Uterus (tissue), 2 donors: Measurements from ENCODE around the gene SPSB2.
"Not testable (repeated sequence)": the region's sequence is repeated elsewhere in the genome, so short reads cannot be mapped to it uniquely, and the experiment has no call there.

Experiments used
- POLR2A ChIP-seq, 2 donors: fragments of 450-650 bp; IDR thresholded peaks; one replicate each; pipeline ENCODE4 v1.6.1; 2016; ENCODE audit warnings: antibody characterized with exemption in 2 of 2, mild to moderate bottlenecking in 1 of 2, moderate library complexity in 1 of 2
- TF ChIP-seq, protein P1 (sequence below), 4 experiments: fragments of 200-600 bp in 2 of 4; fragments of 450-650 bp in 2 of 4; sonication (generic) in 2 of 4; IDR thresholded peaks; one replicate each; pipeline ENCODE4 v1.5.1; 2016 to 2019; ENCODE audit warnings: antibody characterized with exemption in 4 of 4, mild to moderate bottlenecking in 2 of 4, moderate library complexity in 1 of 4

GRCh38 chr12:6874015-6874368 is 889 bp upstream of the SPSB2 start:
- TF ChIP-seq, protein P1, sequence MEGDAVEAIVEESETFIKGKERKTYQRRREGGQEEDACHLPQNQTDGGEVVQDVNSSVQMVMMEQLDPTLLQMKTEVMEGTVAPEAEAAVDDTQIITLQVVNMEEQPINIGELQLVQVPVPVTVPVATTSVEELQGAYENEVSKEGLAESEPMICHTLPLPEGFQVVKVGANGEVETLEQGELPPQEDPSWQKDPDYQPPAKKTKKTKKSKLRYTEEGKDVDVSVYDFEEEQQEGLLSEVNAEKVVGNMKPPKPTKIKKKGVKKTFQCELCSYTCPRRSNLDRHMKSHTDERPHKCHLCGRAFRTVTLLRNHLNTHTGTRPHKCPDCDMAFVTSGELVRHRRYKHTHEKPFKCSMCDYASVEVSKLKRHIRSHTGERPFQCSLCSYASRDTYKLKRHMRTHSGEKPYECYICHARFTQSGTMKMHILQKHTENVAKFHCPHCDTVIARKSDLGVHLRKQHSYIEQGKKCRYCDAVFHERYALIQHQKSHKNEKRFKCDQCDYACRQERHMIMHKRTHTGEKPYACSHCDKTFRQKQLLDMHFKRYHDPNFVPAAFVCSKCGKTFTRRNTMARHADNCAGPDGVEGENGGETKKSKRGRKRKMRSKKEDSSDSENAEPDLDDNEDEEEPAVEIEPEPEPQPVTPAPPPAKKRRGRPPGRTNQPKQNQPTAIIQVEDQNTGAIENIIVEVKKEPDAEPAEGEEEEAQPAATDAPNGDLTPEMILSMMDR (IDR thresholded peaks at IDR 0.05), result not testable (repeated sequence)
- not testable (repeated sequence) for TF ChIP-seq POLR2A (IDR thresholded peaks at IDR 0.05)
